Lung (tissue), 12 donors: ENCODE data around the gene DENND5A. TPM values are rescaled to one million over a fixed set of nuclear protein-coding genes. Genes with fewer than 3 reads are reported as not detected.

Source experiments
- ATAC-seq: fragments of 200-7000 bp; cut with Tn5 transposase; one replicate; pipeline ENCODE4 v1.9.1; 2020; ENCODE audit warnings: moderate number of reproducible peaks; ENCODE audit not compliant: insufficient read depth, low FRiP score
- DNase-seq, 3 donors: peaks; one replicate each; pipeline ENCODE4 v3.0.0-alpha.2; 2013 to 2017
- H3K27ac ChIP-seq, 2 donors: one replicate each; pipeline ENCODE4 v1.5.1; 2013; ENCODE audit warnings: mild to moderate bottlenecking in 2 of 2, moderate library complexity in 2 of 2, control low read depth in 1 of 2, inconsistent platforms in 1 of 2, low read depth in 1 of 2, low read length in 1 of 2
- H3K27me3 ChIP-seq, 3 donors: one replicate each; pipeline ENCODE4 v1.5.1; 2013; ENCODE audit warnings: low read length in 2 of 3; ENCODE audit not compliant: control insufficient read depth in 3 of 3, insufficient read depth in 3 of 3
- H3K36me3 ChIP-seq, 4 donors: one replicate each; pipeline ENCODE4 v1.5.1; 2013; ENCODE audit warnings: low read length in 4 of 4, mild to moderate bottlenecking in 1 of 4, moderate library complexity in 1 of 4; ENCODE audit not compliant: control insufficient read depth in 4 of 4, insufficient read depth in 4 of 4
- H3K4me1 ChIP-seq, 5 donors: one replicate each; pipeline ENCODE4 v1.5.1; 2013; ENCODE audit warnings: low read length in 5 of 5, mild to moderate bottlenecking in 2 of 5, moderate library complexity in 1 of 5; ENCODE audit not compliant: control insufficient read depth in 5 of 5, insufficient read depth in 5 of 5
- H3K4me3 ChIP-seq: one replicate; pipeline ENCODE4 v1.5.1; 2013; ENCODE audit warnings: mild to moderate bottlenecking, control low read depth, moderate library complexity
- H3K9ac ChIP-seq, 2 donors: one replicate each; pipeline ENCODE4 v1.5.1; 2013; ENCODE audit warnings: low read length in 2 of 2, control low read depth in 1 of 2; ENCODE audit not compliant: insufficient read depth in 1 of 2
- H3K9me3 ChIP-seq, 4 donors: one replicate each; pipeline ENCODE4 v1.5.1; 2013; ENCODE audit warnings: low read length in 3 of 4, mild to moderate bottlenecking in 1 of 4, moderate library complexity in 1 of 4; ENCODE audit not compliant: control insufficient read depth in 4 of 4, insufficient read depth in 3 of 4
- WGBS, 2 donors: extraction: QIAGEN DNeasy Blood & Tissue Kit; methylation state at CpG; one replicate each; pipeline ENCODE4 v1.1.7; 2013; 5-methylcytosine and 5-hydroxymethylcytosine counted together
- polyA plus RNA-seq, 2 donors: library from polyadenylated mRNA; stranded (reverse); fragments of 200-250 nt; gene quantifications; one replicate each; pipeline ENCODE4 v1.2.1, GENCODE V29; 2013
- total RNA-seq, 2 donors: library from RNA; depleted of rRNA in 1 of 2; stranded (reverse); fragments of >200 nt in 1 of 2; gene quantifications; one replicate each; pipeline ENCODE4 v1.2.1, GENCODE V29; 2014 to 2021
- TF ChIP-seq, protein P1 (sequence below): IDR thresholded peaks from 2 replicates; pipeline ENCODE4 v1.5.1; 2012; ENCODE audit warnings: mild to moderate bottlenecking; ENCODE audit errors: control extremely low read depth, extremely low read depth
- donor health status: control.
- donor health status: control.
- donor health status: Bipolar disorder and iron deficiency.
- donor health status: healthy.
- donor health status: DM: yes; HTN: yes; CAD: no.

The DENND5A gene
- total and polyA plus RNA-seq, 4 donors = 20.8 to 152 (median 112) TPM

DNA sequence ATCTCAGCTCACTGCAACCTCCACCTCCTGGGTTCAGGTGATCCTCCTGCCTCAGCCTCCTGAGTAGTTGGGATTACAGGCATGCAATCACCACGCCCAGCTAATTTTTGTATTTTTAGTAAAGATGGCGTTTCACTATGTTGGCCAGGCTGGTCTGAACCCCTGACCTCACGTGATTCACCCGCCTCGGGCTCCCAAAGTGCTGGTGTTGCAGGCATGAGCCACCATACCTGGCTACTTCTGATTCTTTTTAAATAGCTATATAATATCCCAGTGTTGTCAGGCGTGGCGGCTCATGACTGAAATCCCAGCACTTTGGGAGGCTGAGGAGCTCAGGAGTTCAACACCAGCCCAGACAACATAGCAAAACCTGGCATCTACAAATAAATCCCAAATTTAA is 28.5 kb upstream of the DENND5A start:
- Histone ChIP-seq H3K36me3 (peaks cover 8 to 16% (median 12%) of the 10 kb centered on the region in 4 donors), H3K4me1 (no peaks in the 10 kb centered on the region), H3K9me3 (no peaks in the 10 kb centered on the region), H3K27ac (no peak overlapping the region), H3K27me3 (no peaks in the 10 kb centered on the region), H3K9ac (no peak overlapping the region), H3K4me3 (no peak overlapping the region)
- ATAC-seq (no peak), DNase-seq (no peak)
- TF ChIP-seq, protein P1, sequence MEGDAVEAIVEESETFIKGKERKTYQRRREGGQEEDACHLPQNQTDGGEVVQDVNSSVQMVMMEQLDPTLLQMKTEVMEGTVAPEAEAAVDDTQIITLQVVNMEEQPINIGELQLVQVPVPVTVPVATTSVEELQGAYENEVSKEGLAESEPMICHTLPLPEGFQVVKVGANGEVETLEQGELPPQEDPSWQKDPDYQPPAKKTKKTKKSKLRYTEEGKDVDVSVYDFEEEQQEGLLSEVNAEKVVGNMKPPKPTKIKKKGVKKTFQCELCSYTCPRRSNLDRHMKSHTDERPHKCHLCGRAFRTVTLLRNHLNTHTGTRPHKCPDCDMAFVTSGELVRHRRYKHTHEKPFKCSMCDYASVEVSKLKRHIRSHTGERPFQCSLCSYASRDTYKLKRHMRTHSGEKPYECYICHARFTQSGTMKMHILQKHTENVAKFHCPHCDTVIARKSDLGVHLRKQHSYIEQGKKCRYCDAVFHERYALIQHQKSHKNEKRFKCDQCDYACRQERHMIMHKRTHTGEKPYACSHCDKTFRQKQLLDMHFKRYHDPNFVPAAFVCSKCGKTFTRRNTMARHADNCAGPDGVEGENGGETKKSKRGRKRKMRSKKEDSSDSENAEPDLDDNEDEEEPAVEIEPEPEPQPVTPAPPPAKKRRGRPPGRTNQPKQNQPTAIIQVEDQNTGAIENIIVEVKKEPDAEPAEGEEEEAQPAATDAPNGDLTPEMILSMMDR = no peak
- WGBS, 2 donors = 96 to 98% methylated on average over 7 of the region's 7 CpGs

DNA sequence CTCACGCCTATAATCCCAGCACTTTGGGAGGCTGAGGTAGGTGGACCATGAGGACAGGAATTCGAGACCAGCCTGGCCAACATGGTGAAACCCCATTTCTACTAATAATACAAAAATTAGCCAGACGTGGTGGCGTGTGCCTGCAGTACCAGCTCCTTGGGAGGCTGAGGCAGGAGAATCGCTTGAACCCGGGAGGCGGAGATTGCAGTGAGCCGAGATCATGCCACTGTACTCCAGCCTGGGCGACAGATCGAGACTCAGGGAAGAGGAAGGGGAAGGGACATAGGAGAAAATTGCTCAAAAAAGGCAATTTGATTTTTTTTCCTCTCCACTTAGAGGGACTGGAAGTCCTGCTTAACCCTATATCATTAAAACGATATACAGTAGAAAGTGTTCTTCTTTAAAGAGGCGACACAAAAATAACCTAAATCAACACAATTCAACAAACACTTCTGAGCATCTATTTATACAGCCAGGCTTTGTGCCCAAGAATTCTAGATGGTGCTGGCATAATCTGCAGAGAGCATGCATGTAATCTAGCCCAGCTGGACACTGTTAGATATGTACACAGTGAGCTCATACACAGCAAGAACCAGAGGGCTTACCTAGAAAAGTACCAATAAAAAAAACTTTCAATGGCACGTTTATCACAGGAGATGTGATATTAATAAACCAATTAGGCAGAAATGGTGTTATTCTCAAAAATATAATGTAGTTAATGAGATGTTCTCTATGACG is 20.9 kb upstream of the DENND5A start:
- Histone ChIP-seq H3K36me3 (peaks cover 4 to 12% (median 7%) of the 10 kb centered on the region in 4 donors), H3K27ac (no peak overlapping the region), H3K4me1 (no peaks in the 10 kb centered on the region), H3K9ac (no peak overlapping the region), H3K27me3 (no peaks in the 10 kb centered on the region), H3K9me3 (no peaks in the 10 kb centered on the region), H3K4me3 (no peak overlapping the region)
- 92 to 94% methylated on average over 14 of the region's 14 CpGs for WGBS, 2 donors
- TF ChIP-seq, protein P1 = no peak
- DNase-seq (no peak), ATAC-seq (no peak)

DNA sequence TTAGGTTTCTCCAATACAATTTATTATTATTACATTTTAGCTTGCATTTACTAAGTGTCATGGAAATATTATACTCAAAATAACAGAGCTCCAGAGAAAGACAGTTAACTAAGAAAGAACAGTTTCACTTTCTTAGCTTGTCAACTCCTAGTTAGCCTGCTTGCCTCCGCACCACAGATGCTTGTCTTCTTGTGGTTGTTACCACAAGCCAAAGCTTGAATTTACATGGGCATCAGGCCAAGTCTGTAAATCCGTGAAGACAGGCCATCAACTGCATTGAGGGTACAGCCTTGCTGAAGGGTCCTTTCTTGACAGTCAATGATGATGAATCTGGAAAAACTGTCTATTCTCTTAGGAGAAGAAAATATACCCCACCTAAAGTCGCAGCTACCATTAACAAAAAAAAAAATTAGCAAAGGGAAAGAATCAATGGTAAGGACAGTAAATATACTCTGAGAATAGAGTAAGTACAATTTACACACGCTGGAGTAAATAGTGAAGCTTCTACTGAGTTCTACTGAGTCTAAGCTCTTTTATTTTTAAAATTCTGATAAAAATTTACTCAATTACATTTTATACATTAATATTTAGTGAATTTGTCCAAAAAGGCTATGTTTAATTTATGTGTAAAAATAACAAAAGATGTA is 15.6 kb upstream of the DENND5A start:
- Histone ChIP-seq H3K4me1 (peaks cover 0 to 1% (median 0%) of the 10 kb centered on the region in 5 donors), H3K36me3 (peaks cover 0 to 10% (median 2%) of the 10 kb centered on the region in 4 donors), H3K4me3 (no peak overlapping the region), H3K27ac (no peak overlapping the region), H3K27me3 (no peaks in the 10 kb centered on the region), H3K9ac (no peak overlapping the region), H3K9me3 (no peaks in the 10 kb centered on the region)
- TF ChIP-seq, protein P1 = no peak
- ATAC-seq (no peak), DNase-seq (peak; percentile 29 to 73 (median 70))
- WGBS, 2 donors = 38 to 48% methylated on average over 4 of the region's 4 CpGs
